Activated B cell treated with CpG ODN at 0.5 μM for 24 hours (primary cell): ENCODE results near the gene GPR63. TPM values are rescaled to one million over a fixed set of nuclear protein-coding genes. Genes with fewer than 3 reads are reported as not detected.

Source experiments
- ATAC-seq: fragments of 200-7000 bp; cut with Tn5 transposase; one replicate; pipeline ENCODE4 v1.10.0; 2021; ENCODE audit warnings: low read depth, mild to moderate bottlenecking, moderate library complexity
- CTCF ChIA-PET: fragments of 350-600 bp; sonication (Branson Sonifier 250); formaldehyde crosslinking; loops from one replicate; lab custom pipeline; 2021; ENCODE audit warnings: antibody characterized with exemption; lab: Charles Lee
- POLR2A ChIA-PET: fragments of 350-600 bp; sonication (Branson Sonifier 250); formaldehyde crosslinking; loops from one replicate; lab custom pipeline; 2021; ENCODE audit warnings: antibody characterized with exemption; lab: Charles Lee
- DNase-seq: peaks from one replicate; pipeline ENCODE4 v3.0.0; 2022
- H3K27ac Mint-ChIP-seq: one replicate; pipeline ENCODE4 v1.8.0; 2020; ENCODE audit warnings: mixed read lengths
- H3K27me3 Mint-ChIP-seq: one replicate; pipeline ENCODE4 v1.8.0; 2021; ENCODE audit warnings: mixed read lengths
- H3K36me3 Mint-ChIP-seq: one replicate; pipeline ENCODE4 v1.8.0; 2021; ENCODE audit warnings: low read depth, mixed read lengths
- H3K4me1 Mint-ChIP-seq: one replicate; pipeline ENCODE4 v1.8.0; 2021; ENCODE audit warnings: mixed read lengths
- H3K4me3 Mint-ChIP-seq: one replicate; pipeline ENCODE4 v1.8.0; 2020; ENCODE audit warnings: mild to moderate bottlenecking, mixed read lengths
- H3K9me3 Mint-ChIP-seq: one replicate; pipeline ENCODE4 v1.8.0; 2020; ENCODE audit warnings: mixed read lengths
- CTCF ChIP-seq: fragments of 200-600 bp; IDR thresholded peaks from one replicate; pipeline ENCODE4 v1.8.0; 2022; ENCODE audit warnings: antibody characterized with exemption, mild to moderate bottlenecking
- intact Hi-C: fragments of 100-400 bp; cut with micrococcal nuclease; formaldehyde crosslinking; loops from one replicate; pipeline ENCODE4 v1.15.1; 2024
- total RNA-seq: library from RNA; stranded (reverse); gene quantifications from 2 replicates; pipeline ENCODE4 v1.2.3, GENCODE V29; 2022

Gene GPR63
- total RNA-seq, 1 donor from 2014 or later: 0.11 TPM

DNA sequence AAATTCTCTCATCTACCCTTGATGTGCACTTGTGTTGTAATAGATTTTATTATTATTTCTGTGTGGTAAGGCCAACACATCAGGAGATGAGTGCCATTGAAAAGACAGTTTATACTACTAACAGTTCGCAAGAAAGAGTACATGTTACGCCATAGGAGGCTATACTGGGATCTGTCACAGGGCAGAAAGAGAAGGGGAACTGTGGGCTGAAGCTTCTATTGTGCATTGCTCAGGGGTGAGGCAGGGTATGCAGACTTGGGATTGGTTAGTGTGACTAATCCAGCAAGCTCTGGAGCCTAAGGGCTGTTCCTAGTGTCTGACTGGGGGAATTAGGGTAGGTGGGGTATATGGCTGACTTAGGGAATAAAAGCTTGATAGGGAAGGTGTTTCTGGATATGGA lies 50.9 kb downstream of the GPR63 start:
- ChIA-PET CTCF (no interaction called here), POLR2A (no interaction called here)
- intact Hi-C loops: no loop called here
- no peak for DNase-seq
- H3K4me3 Mint-ChIP-seq: no peak overlapping the region
- H3K36me3 Mint-ChIP-seq: no peaks in the 10 kb centered on the region
- no peaks in the 10 kb centered on the region for H3K4me1 Mint-ChIP-seq
- H3K27ac Mint-ChIP-seq: no peak overlapping the region
- no peak for TF ChIP-seq CTCF
- no peaks in the 10 kb centered on the region for H3K27me3 Mint-ChIP-seq
- no peaks in the 10 kb centered on the region for H3K9me3 Mint-ChIP-seq
- no peak for ATAC-seq

DNA sequence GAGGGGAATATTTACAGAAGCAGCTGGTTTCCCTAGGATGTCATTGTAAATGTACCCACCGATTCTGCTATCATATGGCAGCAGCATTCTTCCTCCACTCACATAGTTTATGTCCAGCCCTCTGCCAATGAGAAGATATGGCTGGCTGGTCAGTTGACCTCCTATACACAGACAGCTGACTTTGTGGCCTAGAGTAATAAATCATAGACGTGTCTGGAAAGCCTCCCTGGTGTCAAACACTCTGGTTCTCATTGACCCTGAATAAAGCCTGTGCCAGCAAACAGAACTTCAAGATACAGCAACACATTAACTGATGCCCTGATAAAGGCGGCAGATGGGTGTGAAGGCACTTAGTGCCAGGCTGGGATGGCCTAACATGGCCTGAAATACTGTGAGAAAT lies 52.6 kb downstream of the GPR63 start:
- H3K27me3 Mint-ChIP-seq: no peaks in the 10 kb centered on the region
- H3K27ac Mint-ChIP-seq: no peak overlapping the region
- ChIA-PET CTCF (no interaction called here), POLR2A (no interaction called here)
- no peaks in the 10 kb centered on the region for H3K36me3 Mint-ChIP-seq
- intact Hi-C loops: no loop called here
- H3K4me1 Mint-ChIP-seq: no peaks in the 10 kb centered on the region
- no peak for TF ChIP-seq CTCF
- H3K4me3 Mint-ChIP-seq: no peak overlapping the region
- ATAC-seq (no peak), DNase-seq (no peak)
- no peaks in the 10 kb centered on the region for H3K9me3 Mint-ChIP-seq

DNA sequence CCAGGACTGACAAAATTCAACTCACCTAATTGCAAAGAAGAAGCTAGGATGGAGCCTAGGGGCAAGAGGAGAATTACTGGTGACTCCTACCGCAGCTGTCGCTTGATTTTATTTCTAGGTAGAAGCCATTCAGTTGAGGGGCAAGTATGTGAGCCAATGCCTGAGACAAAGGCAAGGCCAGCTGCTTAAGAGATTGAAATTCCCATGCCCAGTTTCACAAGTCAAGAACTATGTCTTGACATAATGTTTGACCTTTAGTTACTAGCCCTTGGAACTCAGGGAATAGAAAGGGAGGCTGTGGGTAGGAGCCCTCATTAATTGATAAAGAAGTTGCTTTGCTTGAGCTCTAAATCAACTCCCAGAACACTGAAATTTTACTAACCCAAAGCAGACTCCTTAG lies 54.0 kb downstream of the GPR63 start:
- no peak for ATAC-seq
- Mint-ChIP-seq H3K4me1 (no peaks in the 10 kb centered on the region), H3K9me3 (no peaks in the 10 kb centered on the region), H3K27me3 (no peaks in the 10 kb centered on the region), H3K4me3 (no peak overlapping the region), H3K27ac (no peak overlapping the region), H3K36me3 (no peaks in the 10 kb centered on the region)
- ChIA-PET CTCF (no interaction called here), POLR2A (no interaction called here)
- TF ChIP-seq CTCF: no peak
- DNase-seq: no peak
- intact Hi-C loops: no loop called here

- no peak overlapping the region for H3K27ac Mint-ChIP-seq
- ChIA-PET CTCF (no interaction called here), POLR2A (no interaction called here)
- intact Hi-C loops: no loop called here
- DNase-seq (no peak), ATAC-seq (no peak)
- H3K4me3 Mint-ChIP-seq: no peak overlapping the region
- H3K4me1 Mint-ChIP-seq: no peaks in the 10 kb centered on the region
- no peaks in the 10 kb centered on the region for H3K9me3 Mint-ChIP-seq
- H3K27me3 Mint-ChIP-seq: no peaks in the 10 kb centered on the region
- no peaks in the 10 kb centered on the region for H3K36me3 Mint-ChIP-seq
- no peak for TF ChIP-seq CTCF
These were observed 55.7 kb downstream of the GPR63 start for GRCh38 chr6:96781557-96781956.

DNA sequence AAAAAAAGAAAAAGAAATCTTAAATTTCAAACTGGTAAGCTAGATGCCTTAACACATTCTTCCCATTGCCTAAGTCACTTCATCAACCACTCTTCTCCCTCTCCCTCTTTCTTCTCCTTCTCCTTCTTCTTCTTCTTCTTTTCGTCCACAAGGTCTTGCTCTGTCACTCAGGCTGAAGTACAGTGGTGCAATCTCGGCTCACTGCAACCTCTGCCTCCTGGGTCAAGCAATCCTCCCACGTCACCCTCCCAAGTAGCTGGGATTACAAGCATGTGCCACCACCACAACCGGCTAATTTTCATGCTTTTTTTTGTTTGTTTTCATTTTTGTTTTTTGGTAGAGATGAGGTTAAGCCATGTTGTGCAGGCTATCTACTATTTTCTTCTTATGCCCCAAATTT lies 60.2 kb downstream of the GPR63 start:
- ATAC-seq: no peak

More for the DNA sequence above, 60.2 kb downstream of the GPR63 start:
- Mint-ChIP-seq H3K9me3 (peaks cover 3% of the 10 kb centered on the region), H3K36me3 (no peaks in the 10 kb centered on the region), H3K27ac (no peak overlapping the region), H3K27me3 (peaks cover 3% of the 10 kb centered on the region), H3K4me3 (no peak overlapping the region), H3K4me1 (no peaks in the 10 kb centered on the region)
- no peak for DNase-seq
- ChIA-PET CTCF (no interaction called here), POLR2A (no interaction called here)
- TF ChIP-seq CTCF: no peak
- intact Hi-C loops: no loop called here
